H1 (cell line): ENCODE measurements around the gene TASOR2.

ENCODE experiments used
- CEBPB ChIP-seq: IDR thresholded peaks from 2 replicates; pipeline ENCODE4 v1.6.1; 2012; ENCODE audit warnings: low read depth, low read length
- CTCF ChIP-seq, 3 experiments: IDR thresholded peaks; 1 replicate in 2 of 3; 2 replicates in 1 of 3; pipeline versions ENCODE4 v1.5.1 to v1.6.1; 2011; ENCODE audit warnings: low read length in 3 of 3, mild to moderate bottlenecking in 3 of 3, inconsistent platforms in 2 of 3, low read depth in 1 of 3, moderate library complexity in 1 of 3; ENCODE audit not compliant: insufficient read depth in 1 of 3; ENCODE audit errors: control extremely low read depth in 1 of 3
- EP300 ChIP-seq, 2 experiments: IDR thresholded peaks; 1 replicate in 1 of 2; 2 replicates in 1 of 2; pipeline ENCODE4 v1.6.1; 2011 to 2012; ENCODE audit warnings: low read depth in 2 of 2, low read length in 2 of 2, mild to moderate bottlenecking in 2 of 2, borderline replicate concordance in 1 of 2, inconsistent platforms in 1 of 2, moderate library complexity in 1 of 2

GRCh38 chr10:5711642-5712041 is 27.0 kb downstream of the TASOR2 start:
- no peak for TF ChIP-seq CEBPB
- TF ChIP-seq EP300 (IDR thresholded peaks at IDR 0.05; ENCODE audit: borderline replicate concordance in 1 of 2, low read depth in 2 of 2, low read length in 2 of 2) = no peak
- TF ChIP-seq CTCF (IDR thresholded peaks at IDR 0.05; ENCODE audit: control extremely low read depth in 1 of 3, insufficient read depth in 1 of 3, low read depth in 1 of 3, low read length in 3 of 3) = no peak
